22Rv1 (cell line): ENCODE data around the gene SFSWAP.

Experiments
- ZFX ChIP-seq: fragments of 450-650 bp; IDR thresholded peaks from 2 replicates; pipeline ENCODE4 v1.6.1; 2017; ENCODE audit warnings: antibody characterized with exemption, borderline replicate concordance
- TF ChIP-seq, protein P1 (sequence below): fragments of 450-650 bp; IDR thresholded peaks from 2 replicates; pipeline ENCODE4 v1.5.1; 2017; ENCODE audit warnings: mild to moderate bottlenecking

DNA sequence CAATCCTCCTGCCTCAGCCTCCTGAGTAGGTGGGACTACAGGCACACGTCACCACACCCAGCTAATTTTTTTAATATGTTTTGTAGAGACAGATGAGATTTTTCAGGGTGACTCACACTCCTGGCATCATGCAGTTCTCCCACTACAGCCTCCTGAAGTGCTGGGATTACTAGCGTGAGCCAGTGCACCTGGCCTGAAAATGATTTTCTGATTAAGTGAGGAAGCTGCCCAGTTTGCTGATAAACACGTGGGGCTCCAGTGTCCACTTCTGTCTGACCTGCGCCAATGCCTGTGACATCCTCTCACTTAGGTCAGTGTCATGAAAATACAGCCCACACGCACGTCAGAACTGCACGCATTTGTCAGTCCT is 37.0 kb upstream of the SFSWAP start:
- TF ChIP-seq, protein P1, sequence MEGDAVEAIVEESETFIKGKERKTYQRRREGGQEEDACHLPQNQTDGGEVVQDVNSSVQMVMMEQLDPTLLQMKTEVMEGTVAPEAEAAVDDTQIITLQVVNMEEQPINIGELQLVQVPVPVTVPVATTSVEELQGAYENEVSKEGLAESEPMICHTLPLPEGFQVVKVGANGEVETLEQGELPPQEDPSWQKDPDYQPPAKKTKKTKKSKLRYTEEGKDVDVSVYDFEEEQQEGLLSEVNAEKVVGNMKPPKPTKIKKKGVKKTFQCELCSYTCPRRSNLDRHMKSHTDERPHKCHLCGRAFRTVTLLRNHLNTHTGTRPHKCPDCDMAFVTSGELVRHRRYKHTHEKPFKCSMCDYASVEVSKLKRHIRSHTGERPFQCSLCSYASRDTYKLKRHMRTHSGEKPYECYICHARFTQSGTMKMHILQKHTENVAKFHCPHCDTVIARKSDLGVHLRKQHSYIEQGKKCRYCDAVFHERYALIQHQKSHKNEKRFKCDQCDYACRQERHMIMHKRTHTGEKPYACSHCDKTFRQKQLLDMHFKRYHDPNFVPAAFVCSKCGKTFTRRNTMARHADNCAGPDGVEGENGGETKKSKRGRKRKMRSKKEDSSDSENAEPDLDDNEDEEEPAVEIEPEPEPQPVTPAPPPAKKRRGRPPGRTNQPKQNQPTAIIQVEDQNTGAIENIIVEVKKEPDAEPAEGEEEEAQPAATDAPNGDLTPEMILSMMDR = no peak
- no peak for TF ChIP-seq ZFX
